K562 (cell line): Measurements from ENCODE around the gene TMEM184B. TPM values are rescaled to one million over a fixed set of nuclear protein-coding genes. Genes with fewer than 3 reads are reported as not detected.
A peak's percentile ranks its signal among the peaks of the same experiment; 100 is the strongest.

Experiments
- ADNP ChIP-seq: fragments of 200-800 bp; sonication (Bioruptor generic); IDR thresholded peaks from 2 replicates; pipeline ENCODE4 v1.6.1; 2016; ENCODE audit warnings: missing genetic modification characterization, missing compliant biosample characterization
- CXXC5 ChIP-seq: fragments of 250-450 bp; sonication (Bioruptor Pico); IDR thresholded peaks from 2 replicates; pipeline ENCODE4 v1.8.0; 2022; ENCODE audit warnings: inconsistent platforms, mild to moderate bottlenecking, moderate library complexity
- HNRNPLL ChIP-seq: fragments of 200-400 bp; formaldehyde crosslinking; IDR thresholded peaks from 2 replicates; pipeline ENCODE4 v1.6.1; 2017; ENCODE audit warnings: low read length, low read depth, mild to moderate bottlenecking; ENCODE audit not compliant: poor library complexity, severe bottlenecking
- POLR2A ChIP-seq: fragments of 450-650 bp; conservative IDR thresholded peaks from 2 replicates; pipeline ENCODE4 v1.6.1; 2016
- POLR2G ChIP-seq: fragments of 200-400 bp; formaldehyde crosslinking; IDR thresholded peaks from 2 replicates; pipeline ENCODE4 v1.6.1; 2017; ENCODE audit warnings: low read depth, mild to moderate bottlenecking, antibody characterized with exemption, low read length, moderate library complexity
- ZBTB9 ChIP-seq: fragments of 450-650 bp; formaldehyde crosslinking; IDR thresholded peaks from 2 replicates; pipeline ENCODE4 v1.4.0; 2020; ENCODE audit warnings: mild to moderate bottlenecking, moderate library complexity
- ZNF764 ChIP-seq: fragments of 250-450 bp; sonication (Bioruptor Pico); IDR thresholded peaks from 2 replicates; pipeline ENCODE4 v1.4.0; 2020; ENCODE audit warnings: low read depth, mild to moderate bottlenecking, moderate library complexity
- polyA plus RNA-seq, 8 experiments: library from polyadenylated mRNA; depleted of rRNA in 4 of 8; stranded (reverse) in 5 of 8; unstranded in 3 of 8; fragments of >200 nt; fragmentation: Nextera tagmentation in 2 of 8; fragmentation: Illumina TruSeq in 1 of 8; extraction: Ambion mirVana in 2 of 8; extraction: Trizol in 1 of 8; gene quantifications; 2 replicates each; pipeline versions ENCODE4 v1.2.1 to v1.2.3, GENCODE V29; 2011 to 2014; ENCODE audit warnings: inconsistent platforms in 1 of 8, missing spikeins in 1 of 8
- total RNA-seq, 7 experiments: library from RNA; depleted of rRNA in 6 of 7; stranded (reverse); fragments of >200 nt in 6 of 7; fragmentation: Illumina TruSeq in 2 of 7; extraction: Trizol in 2 of 7; gene quantifications; 2 replicates each; pipeline versions ENCODE4 v1.2.1 to v1.2.3, GENCODE V29; 2011 to 2021; ENCODE audit warnings: low replicate concordance in 1 of 7
- TF ChIP-seq, protein P1 (sequence below): fragments of 450-650 bp; IDR thresholded peaks from 2 replicates; pipeline ENCODE4 v1.6.1; 2016; ENCODE audit warnings: antibody characterized with exemption
- TF ChIP-seq, protein P2 (sequence below): sonication (generic); formaldehyde crosslinking; IDR thresholded peaks from 2 replicates; pipeline ENCODE4 v1.8.0; 2022; ENCODE audit warnings: mild to moderate bottlenecking, missing genetic modification reagents

TMEM184B gene
- total and polyA plus RNA-seq, 9 of the 15 experiments (the other 6 are each of a cell fraction or from before 2014, with no cell fraction given), result 0.31 to 25.1 (median 6.2) TPM

- TF ChIP-seq, protein P1, sequence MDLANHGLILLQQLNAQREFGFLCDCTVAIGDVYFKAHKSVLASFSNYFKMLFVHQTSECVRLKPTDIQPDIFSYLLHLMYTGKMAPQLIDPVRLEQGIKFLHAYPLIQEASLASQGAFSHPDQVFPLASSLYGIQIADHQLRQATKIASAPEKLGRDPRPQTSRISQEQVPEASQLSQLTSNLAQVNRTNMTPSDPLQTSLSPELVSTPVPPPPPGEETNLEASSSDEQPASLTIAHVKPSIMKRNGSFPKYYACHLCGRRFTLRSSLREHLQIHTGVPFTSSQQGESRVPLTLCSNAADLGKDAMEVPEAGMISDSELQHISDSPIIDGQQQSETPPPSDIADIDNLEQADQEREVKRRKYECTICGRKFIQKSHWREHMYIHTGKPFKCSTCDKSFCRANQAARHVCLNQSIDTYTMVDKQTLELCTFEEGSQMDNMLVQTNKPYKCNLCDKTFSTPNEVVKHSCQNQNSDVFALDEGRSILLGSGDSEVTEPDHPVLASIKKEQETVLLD, result 0 out of 2 replicates have a peak, but pooled peaks have one; percentile 64
- TF ChIP-seq ADNP (no peak), ZNF764 (CRISPR knock-in tag) (no peak), POLR2G (peak; percentile 76), HNRNPLL (no peak), ZBTB9 (CRISPR knock-in tag) (no peak), POLR2A (peak; percentile 26; the same call in 1 of the 2 replicates), CXXC5 (peak; percentile 51)
- TF ChIP-seq, protein P2, sequence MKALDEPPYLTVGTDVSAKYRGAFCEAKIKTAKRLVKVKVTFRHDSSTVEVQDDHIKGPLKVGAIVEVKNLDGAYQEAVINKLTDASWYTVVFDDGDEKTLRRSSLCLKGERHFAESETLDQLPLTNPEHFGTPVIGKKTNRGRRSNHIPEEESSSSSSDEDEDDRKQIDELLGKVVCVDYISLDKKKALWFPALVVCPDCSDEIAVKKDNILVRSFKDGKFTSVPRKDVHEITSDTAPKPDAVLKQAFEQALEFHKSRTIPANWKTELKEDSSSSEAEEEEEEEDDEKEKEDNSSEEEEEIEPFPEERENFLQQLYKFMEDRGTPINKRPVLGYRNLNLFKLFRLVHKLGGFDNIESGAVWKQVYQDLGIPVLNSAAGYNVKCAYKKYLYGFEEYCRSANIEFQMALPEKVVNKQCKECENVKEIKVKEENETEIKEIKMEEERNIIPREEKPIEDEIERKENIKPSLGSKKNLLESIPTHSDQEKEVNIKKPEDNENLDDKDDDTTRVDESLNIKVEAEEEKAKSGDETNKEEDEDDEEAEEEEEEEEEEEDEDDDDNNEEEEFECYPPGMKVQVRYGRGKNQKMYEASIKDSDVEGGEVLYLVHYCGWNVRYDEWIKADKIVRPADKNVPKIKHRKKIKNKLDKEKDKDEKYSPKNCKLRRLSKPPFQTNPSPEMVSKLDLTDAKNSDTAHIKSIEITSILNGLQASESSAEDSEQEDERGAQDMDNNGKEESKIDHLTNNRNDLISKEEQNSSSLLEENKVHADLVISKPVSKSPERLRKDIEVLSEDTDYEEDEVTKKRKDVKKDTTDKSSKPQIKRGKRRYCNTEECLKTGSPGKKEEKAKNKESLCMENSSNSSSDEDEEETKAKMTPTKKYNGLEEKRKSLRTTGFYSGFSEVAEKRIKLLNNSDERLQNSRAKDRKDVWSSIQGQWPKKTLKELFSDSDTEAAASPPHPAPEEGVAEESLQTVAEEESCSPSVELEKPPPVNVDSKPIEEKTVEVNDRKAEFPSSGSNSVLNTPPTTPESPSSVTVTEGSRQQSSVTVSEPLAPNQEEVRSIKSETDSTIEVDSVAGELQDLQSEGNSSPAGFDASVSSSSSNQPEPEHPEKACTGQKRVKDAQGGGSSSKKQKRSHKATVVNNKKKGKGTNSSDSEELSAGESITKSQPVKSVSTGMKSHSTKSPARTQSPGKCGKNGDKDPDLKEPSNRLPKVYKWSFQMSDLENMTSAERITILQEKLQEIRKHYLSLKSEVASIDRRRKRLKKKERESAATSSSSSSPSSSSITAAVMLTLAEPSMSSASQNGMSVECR (CRISPR knock-in tag), result peak; percentile 53; the same call in 1 of the 2 replicates
These were observed 44.5 kb upstream of the TMEM184B start, which contains the start of gene CSNK1E (continued) for GRCh38 chr22:38317122-38317994.
